HEK293 (cell line): ENCODE data around the gene YARS1.

Experiments
- ATF2 ChIP-seq: fragments of 450-650 bp; formaldehyde crosslinking; IDR thresholded peaks from 2 replicates; pipeline ENCODE4 v1.5.1; 2016; ENCODE audit warnings: missing biosample characterization, missing genetic modification characterization, low read depth
- BCL11B ChIP-seq: fragments of 450-650 bp; formaldehyde crosslinking; IDR thresholded peaks from 2 replicates; pipeline ENCODE4 v1.5.1; 2016; ENCODE audit warnings: low read depth, missing biosample characterization, missing genetic modification characterization
- IKZF3 ChIP-seq: fragments of 450-650 bp; IDR thresholded peaks from 2 replicates; pipeline ENCODE4 v1.5.0; 2018; ENCODE audit warnings: missing biosample characterization, mild to moderate bottlenecking, missing genetic modification characterization, moderate library complexity
- MYNN ChIP-seq: fragments of 450-650 bp; formaldehyde crosslinking; IDR thresholded peaks from 2 replicates; pipeline ENCODE4 v1.5.1; 2016; ENCODE audit warnings: missing biosample characterization, missing genetic modification characterization, borderline replicate concordance
- SETDB1 ChIP-seq: IDR thresholded peaks from one replicate; pipeline ENCODE4 v1.6.1; 2017; ENCODE audit warnings: mild to moderate bottlenecking, low read length, moderate library complexity, mixed read lengths; ENCODE audit not compliant: insufficient read length
- SP2 ChIP-seq: fragments of 450-650 bp; formaldehyde crosslinking; IDR thresholded peaks from 2 replicates; pipeline ENCODE4 v1.5.1; 2016; ENCODE audit warnings: missing biosample characterization, missing genetic modification characterization
- ZBTB17 ChIP-seq: fragments of 450-650 bp; formaldehyde crosslinking; IDR thresholded peaks from 2 replicates; pipeline ENCODE4 v1.5.1; 2016; ENCODE audit warnings: missing biosample characterization, missing genetic modification characterization
- ZBTB8A ChIP-seq: fragments of 450-650 bp; formaldehyde crosslinking; IDR thresholded peaks from 2 replicates; pipeline ENCODE4 v1.5.1; 2016; ENCODE audit warnings: missing biosample characterization, missing genetic modification characterization
- ZFP69B ChIP-seq: fragments of 450-650 bp; formaldehyde crosslinking; IDR thresholded peaks from 2 replicates; pipeline ENCODE4 v1.5.1; 2016; ENCODE audit warnings: missing biosample characterization, missing genetic modification characterization
- ZNF132 ChIP-seq: fragments of 450-650 bp; formaldehyde crosslinking; IDR thresholded peaks from 2 replicates; pipeline ENCODE4 v1.5.1; 2017; ENCODE audit warnings: missing biosample characterization, missing genetic modification characterization, borderline replicate concordance
- ZNF140 ChIP-seq: fragments of 450-650 bp; formaldehyde crosslinking; IDR thresholded peaks from 2 replicates; pipeline ENCODE4 v1.5.1; 2016; ENCODE audit warnings: missing biosample characterization, missing genetic modification characterization
- ZNF157 ChIP-seq: fragments of 450-650 bp; formaldehyde crosslinking; IDR thresholded peaks from 2 replicates; pipeline ENCODE4 v1.5.1; 2016; ENCODE audit warnings: missing biosample characterization, missing genetic modification characterization
- ZNF175 ChIP-seq: fragments of 450-650 bp; formaldehyde crosslinking; IDR thresholded peaks from 2 replicates; pipeline ENCODE4 v1.5.1; 2016; ENCODE audit warnings: missing biosample characterization, missing genetic modification characterization
- ZNF202 ChIP-seq: fragments of 450-650 bp; formaldehyde crosslinking; IDR thresholded peaks from 2 replicates; pipeline ENCODE4 v1.5.1; 2016; ENCODE audit warnings: missing biosample characterization, missing genetic modification characterization, borderline replicate concordance
- ZNF223 ChIP-seq: fragments of 450-650 bp; formaldehyde crosslinking; IDR thresholded peaks from 2 replicates; pipeline ENCODE4 v1.5.1; 2016; ENCODE audit warnings: missing biosample characterization, missing genetic modification characterization
- ZNF23 ChIP-seq: fragments of 450-650 bp; formaldehyde crosslinking; IDR thresholded peaks from 2 replicates; pipeline ENCODE4 v1.5.1; 2016; ENCODE audit warnings: missing biosample characterization, missing genetic modification characterization, borderline replicate concordance
- ZNF266 ChIP-seq: fragments of 450-650 bp; formaldehyde crosslinking; IDR thresholded peaks from 2 replicates; pipeline ENCODE4 v1.5.1; 2016; ENCODE audit warnings: missing biosample characterization, missing genetic modification characterization, low read depth
- ZNF274 ChIP-seq, 2 experiments: fragments of 200-500 bp in 1 of 2; fragments of 450-650 bp in 1 of 2; sonication (Bioruptor generic) in 1 of 2; formaldehyde crosslinking in 1 of 2; IDR thresholded peaks; 2 replicates each; pipeline versions ENCODE4 v1.5.1 to v1.6.1; 2014 to 2016; ENCODE audit warnings: borderline replicate concordance in 1 of 2, inconsistent platforms in 1 of 2, low read length in 1 of 2, missing biosample characterization in 1 of 2, missing genetic modification characterization in 1 of 2
- ZNF416 ChIP-seq: fragments of 450-650 bp; formaldehyde crosslinking; IDR thresholded peaks from 2 replicates; pipeline ENCODE4 v1.5.1; 2016; ENCODE audit warnings: missing biosample characterization, missing genetic modification characterization
- ZNF514 ChIP-seq: fragments of 450-650 bp; formaldehyde crosslinking; IDR thresholded peaks from 2 replicates; pipeline ENCODE4 v1.5.1; 2016; ENCODE audit warnings: missing biosample characterization, missing genetic modification characterization
- ZNF529 ChIP-seq: fragments of 450-650 bp; formaldehyde crosslinking; IDR thresholded peaks from 2 replicates; pipeline ENCODE4 v1.5.1; 2017; ENCODE audit warnings: missing genetic modification characterization, missing biosample characterization; ENCODE audit not compliant: insufficient replicate concordance
- ZNF558 ChIP-seq: fragments of 450-650 bp; formaldehyde crosslinking; IDR thresholded peaks from 2 replicates; pipeline ENCODE4 v1.5.1; 2016; ENCODE audit warnings: missing biosample characterization, missing genetic modification characterization
- ZNF571 ChIP-seq: fragments of 450-650 bp; formaldehyde crosslinking; IDR thresholded peaks from 2 replicates; pipeline ENCODE4 v1.5.0; 2017; ENCODE audit warnings: missing biosample characterization, missing genetic modification characterization
- ZNF623 ChIP-seq: fragments of 450-650 bp; formaldehyde crosslinking; IDR thresholded peaks from 2 replicates; pipeline ENCODE4 v1.5.1; 2016; ENCODE audit warnings: missing biosample characterization, missing genetic modification characterization
- ZNF664 ChIP-seq: fragments of 450-650 bp; formaldehyde crosslinking; IDR thresholded peaks from 2 replicates; pipeline ENCODE4 v1.5.1; 2016; ENCODE audit warnings: missing biosample characterization, missing genetic modification characterization
- ZNF830 ChIP-seq: fragments of 450-650 bp; IDR thresholded peaks from 2 replicates; pipeline ENCODE4 v1.5.0; 2018; ENCODE audit warnings: missing biosample characterization, missing genetic modification characterization, low read depth, mild to moderate bottlenecking, moderate library complexity
- TF ChIP-seq, protein P1 (sequence below): fragments of 450-650 bp; formaldehyde crosslinking; IDR thresholded peaks from 2 replicates; pipeline ENCODE4 v1.5.1; 2016; ENCODE audit warnings: missing biosample characterization, missing genetic modification characterization
- TF ChIP-seq, protein P2 (sequence below): fragments of 450-650 bp; formaldehyde crosslinking; IDR thresholded peaks from 2 replicates; pipeline ENCODE4 v1.5.1; 2016; ENCODE audit warnings: missing biosample characterization, missing genetic modification characterization
- TF ChIP-seq, protein P3 (sequence below): fragments of 450-650 bp; formaldehyde crosslinking; IDR thresholded peaks from 2 replicates; pipeline ENCODE4; 2016; ENCODE audit warnings: missing biosample characterization, missing genetic modification characterization
- TF ChIP-seq, protein P4 (sequence below): fragments of 450-650 bp; formaldehyde crosslinking; IDR thresholded peaks from 2 replicates; pipeline ENCODE4 v1.5.1; 2016; ENCODE audit warnings: missing biosample characterization, missing genetic modification characterization

Gene YARS1

GRCh38 chr1:32817815-32818786, 943 bp upstream of the YARS1 start (continued):
- TF ChIP-seq, protein P1, sequence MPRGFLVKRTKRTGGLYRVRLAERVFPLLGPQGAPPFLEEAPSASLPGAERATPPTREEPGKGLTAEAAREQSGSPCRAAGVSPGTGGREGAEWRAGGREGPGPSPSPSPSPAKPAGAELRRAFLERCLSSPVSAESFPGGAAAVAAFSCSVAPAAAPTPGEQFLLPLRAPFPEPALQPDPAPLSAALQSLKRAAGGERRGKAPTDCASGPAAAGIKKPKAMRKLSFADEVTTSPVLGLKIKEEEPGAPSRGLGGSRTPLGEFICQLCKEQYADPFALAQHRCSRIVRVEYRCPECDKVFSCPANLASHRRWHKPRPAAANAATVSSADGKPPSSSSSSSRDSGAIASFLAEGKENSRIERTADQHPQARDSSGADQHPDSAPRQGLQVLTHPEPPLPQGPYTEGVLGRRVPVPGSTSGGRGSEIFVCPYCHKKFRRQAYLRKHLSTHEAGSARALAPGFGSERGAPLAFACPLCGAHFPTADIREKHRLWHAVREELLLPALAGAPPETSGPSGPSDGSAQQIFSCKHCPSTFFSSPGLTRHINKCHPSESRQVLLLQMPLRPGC: no peak
- TF ChIP-seq ATF2 (tag by site-specific recombination) (no peak), ZBTB8A (tag by site-specific recombination) (peak; percentile 68), ZNF830 (tag by site-specific recombination) (no peak), ZFP69B (tag by site-specific recombination) (peak; percentile 70), ZNF23 (tag by site-specific recombination) (peak; percentile 27; the same call in 1 of the 2 replicates), MYNN (tag by site-specific recombination) (no peak), ZNF416 (no peak), ZNF664 (tag by site-specific recombination) (no peak), ZNF140 (no peak), ZNF571 (tag by site-specific recombination) (no peak), ZNF274 (IDR thresholded peaks at IDR 0.05; ENCODE audit: low read length) (no peak), ZNF274 (tag by site-specific recombination; IDR thresholded peaks at IDR 0.05; ENCODE audit: borderline replicate concordance) (no peak), BCL11B (tag by site-specific recombination) (no peak; the same call in 1 of the 2 replicates), ZNF175 (tag by site-specific recombination) (no peak), IKZF3 (tag by site-specific recombination) (peak; percentile 96), SETDB1 (no peak), ZNF157 (tag by site-specific recombination) (no peak), ZNF266 (no peak), SP2 (tag by site-specific recombination) (peak; percentile 84), ZNF529 (tag by site-specific recombination) (no peak), ZNF202 (tag by site-specific recombination) (no peak), ZNF558 (0 out of 2 replicates have a peak, but pooled peaks have one; percentile 29), ZNF132 (tag by site-specific recombination) (no peak), ZNF223 (peak; percentile 99), ZNF514 (no peak), ZNF623 (tag by site-specific recombination) (peak; percentile 77), ZBTB17 (no peak)
- TF ChIP-seq, protein P2, sequence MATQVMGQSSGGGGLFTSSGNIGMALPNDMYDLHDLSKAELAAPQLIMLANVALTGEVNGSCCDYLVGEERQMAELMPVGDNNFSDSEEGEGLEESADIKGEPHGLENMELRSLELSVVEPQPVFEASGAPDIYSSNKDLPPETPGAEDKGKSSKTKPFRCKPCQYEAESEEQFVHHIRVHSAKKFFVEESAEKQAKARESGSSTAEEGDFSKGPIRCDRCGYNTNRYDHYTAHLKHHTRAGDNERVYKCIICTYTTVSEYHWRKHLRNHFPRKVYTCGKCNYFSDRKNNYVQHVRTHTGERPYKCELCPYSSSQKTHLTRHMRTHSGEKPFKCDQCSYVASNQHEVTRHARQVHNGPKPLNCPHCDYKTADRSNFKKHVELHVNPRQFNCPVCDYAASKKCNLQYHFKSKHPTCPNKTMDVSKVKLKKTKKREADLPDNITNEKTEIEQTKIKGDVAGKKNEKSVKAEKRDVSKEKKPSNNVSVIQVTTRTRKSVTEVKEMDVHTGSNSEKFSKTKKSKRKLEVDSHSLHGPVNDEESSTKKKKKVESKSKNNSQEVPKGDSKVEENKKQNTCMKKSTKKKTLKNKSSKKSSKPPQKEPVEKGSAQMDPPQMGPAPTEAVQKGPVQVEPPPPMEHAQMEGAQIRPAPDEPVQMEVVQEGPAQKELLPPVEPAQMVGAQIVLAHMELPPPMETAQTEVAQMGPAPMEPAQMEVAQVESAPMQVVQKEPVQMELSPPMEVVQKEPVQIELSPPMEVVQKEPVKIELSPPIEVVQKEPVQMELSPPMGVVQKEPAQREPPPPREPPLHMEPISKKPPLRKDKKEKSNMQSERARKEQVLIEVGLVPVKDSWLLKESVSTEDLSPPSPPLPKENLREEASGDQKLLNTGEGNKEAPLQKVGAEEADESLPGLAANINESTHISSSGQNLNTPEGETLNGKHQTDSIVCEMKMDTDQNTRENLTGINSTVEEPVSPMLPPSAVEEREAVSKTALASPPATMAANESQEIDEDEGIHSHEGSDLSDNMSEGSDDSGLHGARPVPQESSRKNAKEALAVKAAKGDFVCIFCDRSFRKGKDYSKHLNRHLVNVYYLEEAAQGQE (tag by site-specific recombination): no peak
- TF ChIP-seq, protein P3, sequence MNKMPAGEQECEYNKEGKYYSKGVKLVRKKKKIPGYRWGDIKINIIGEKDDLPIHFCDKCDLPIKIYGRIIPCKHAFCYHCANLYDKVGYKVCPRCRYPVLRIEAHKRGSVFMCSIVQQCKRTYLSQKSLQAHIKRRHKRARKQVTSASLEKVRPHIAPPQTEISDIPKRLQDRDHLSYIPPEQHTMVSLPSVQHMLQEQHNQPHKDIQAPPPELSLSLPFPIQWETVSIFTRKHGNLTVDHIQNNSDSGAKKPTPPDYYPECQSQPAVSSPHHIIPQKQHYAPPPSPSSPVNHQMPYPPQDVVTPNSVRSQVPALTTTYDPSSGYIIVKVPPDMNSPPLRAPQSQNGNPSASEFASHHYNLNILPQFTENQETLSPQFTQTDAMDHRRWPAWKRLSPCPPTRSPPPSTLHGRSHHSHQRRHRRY (tag by site-specific recombination): no peak
- TF ChIP-seq, protein P4, sequence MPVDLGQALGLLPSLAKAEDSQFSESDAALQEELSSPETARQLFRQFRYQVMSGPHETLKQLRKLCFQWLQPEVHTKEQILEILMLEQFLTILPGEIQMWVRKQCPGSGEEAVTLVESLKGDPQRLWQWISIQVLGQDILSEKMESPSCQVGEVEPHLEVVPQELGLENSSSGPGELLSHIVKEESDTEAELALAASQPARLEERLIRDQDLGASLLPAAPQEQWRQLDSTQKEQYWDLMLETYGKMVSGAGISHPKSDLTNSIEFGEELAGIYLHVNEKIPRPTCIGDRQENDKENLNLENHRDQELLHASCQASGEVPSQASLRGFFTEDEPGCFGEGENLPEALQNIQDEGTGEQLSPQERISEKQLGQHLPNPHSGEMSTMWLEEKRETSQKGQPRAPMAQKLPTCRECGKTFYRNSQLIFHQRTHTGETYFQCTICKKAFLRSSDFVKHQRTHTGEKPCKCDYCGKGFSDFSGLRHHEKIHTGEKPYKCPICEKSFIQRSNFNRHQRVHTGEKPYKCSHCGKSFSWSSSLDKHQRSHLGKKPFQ: peak; percentile 47; the same call in 1 of the 2 replicates
